Fibroblast of skin of right quadriceps (primary cell): Measurements from ENCODE around the gene PHRF1.
A peak's percentile ranks its signal among the peaks of the same experiment; 100 is the strongest.

Experiments used
- DNase-seq: peaks from one replicate; pipeline ENCODE4 v3.0.0-alpha.2; 2013

The PHRF1 gene

GRCh38 chr11:603154-603553 lies 26.9 kb downstream of the PHRF1 start:
- DNase-seq: no peak

- DNase-seq: no peak
Measured at GRCh38 chr11:605286-606129, 29.2 kb downstream of the PHRF1 start.

- DNase-seq: no peak
Measured at GRCh38 chr11:606245-606644, 30.0 kb downstream of the PHRF1 start.

DNA sequence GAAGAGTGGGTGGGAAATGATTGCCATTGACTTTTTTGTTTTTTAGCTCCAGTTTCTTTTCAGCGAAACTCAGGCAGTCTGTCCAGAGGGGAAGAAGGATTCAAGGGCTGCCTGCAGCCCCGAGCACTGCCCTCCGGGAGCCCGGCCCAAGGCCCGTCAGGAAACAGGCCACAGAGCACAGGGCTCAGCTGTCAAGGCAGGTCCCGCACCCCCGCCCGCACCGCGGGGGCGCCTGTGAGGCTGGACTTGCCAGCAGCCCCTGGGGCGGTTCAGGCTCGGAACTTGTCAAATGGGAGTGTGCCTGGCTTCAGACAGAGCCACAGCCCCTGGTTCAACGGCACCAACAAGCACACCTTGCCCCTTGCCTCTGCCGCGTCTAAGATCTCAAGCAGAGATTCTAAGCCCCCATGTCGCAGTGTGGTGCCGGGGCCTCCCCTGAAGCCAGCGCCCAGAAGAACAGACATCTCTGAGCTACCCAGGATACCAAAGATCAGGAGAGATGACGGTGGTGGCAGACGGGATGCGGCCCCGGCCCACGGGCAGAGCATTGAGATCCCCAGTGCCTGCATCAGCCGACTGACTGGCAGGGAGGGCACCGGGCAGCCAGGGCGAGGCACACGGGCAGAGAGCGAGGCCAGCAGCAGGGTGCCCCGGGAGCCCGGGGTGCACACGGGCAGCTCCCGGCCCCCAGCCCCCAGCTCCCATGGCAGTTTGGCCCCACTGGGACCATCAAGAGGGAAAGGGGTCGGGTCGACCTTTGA lies 30.9 kb downstream of the PHRF1 start:
- no peak for DNase-seq

DNA sequence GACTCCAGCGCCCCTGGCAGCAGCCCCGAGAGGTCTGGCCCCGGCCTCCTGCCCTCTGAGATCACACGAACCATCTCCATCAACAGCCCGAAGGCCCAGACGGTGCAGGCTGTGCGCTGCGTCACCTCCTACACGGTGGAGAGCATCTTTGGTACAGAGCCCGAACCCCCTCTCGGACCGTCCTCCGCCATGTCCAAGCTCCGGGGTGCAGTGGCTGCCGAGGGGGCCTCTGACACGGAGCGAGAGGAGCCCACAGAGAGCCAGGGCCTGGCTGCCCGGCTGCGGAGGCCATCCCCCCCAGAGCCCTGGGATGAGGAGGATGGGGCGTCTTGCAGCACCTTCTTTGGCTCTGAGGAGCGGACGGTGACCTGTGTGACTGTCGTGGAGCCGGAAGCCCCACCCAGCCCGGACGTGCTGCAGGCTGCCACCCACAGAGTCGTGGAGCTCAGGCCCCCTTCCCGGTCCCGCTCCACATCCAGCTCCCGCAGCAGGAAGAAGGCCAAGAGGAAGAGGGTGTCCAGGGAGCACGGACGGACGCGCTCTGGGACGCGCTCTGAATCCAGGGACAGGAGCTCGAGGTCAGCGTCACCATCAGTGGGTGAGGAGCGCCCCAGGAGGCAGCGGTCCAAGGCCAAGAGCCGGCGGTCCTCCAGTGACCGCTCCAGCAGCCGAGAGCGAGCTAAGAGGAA lies 31.8 kb downstream of the PHRF1 start:
- DNase-seq: no peak

DNA sequence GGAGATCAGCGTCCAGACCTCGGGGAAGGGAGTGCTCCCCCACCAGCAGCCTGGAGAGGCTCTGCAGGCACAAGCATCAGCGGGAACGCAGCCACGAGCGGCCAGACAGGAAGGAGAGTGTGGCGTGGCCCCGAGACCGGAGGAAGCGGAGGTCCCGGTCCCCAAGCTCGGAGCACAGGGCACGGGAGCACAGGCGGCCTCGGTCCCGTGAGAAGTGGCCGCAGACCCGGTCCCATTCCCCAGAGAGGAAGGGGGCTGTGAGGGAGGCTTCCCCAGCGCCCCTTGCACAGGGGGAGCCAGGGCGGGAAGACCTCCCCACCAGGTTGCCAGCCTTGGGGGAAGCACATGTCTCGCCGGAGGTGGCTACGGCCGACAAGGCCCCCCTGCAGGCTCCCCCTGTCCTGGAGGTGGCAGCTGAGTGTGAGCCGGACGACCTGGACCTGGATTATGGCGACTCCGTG lies 32.6 kb downstream of the PHRF1 start:
- DNase-seq: no peak

GRCh38 chr11:609341-609811 lies 33.1 kb downstream of the PHRF1 start:
- DNase-seq: no peak

- no peak for DNase-seq
Measured at GRCh38 chr11:610146-610801, 34.0 kb downstream of the PHRF1 start.

- no peak for DNase-seq
Measured at GRCh38 chr11:611001-611996, 35.0 kb downstream of the PHRF1 start.

GRCh38 chr11:612201-612960 lies 36.1 kb downstream of the PHRF1 start:
- DNase-seq: no peak

- no peak for DNase-seq
Measured at GRCh38 chr11:612961-613300, 36.7 kb downstream of the PHRF1 start.

DNA sequence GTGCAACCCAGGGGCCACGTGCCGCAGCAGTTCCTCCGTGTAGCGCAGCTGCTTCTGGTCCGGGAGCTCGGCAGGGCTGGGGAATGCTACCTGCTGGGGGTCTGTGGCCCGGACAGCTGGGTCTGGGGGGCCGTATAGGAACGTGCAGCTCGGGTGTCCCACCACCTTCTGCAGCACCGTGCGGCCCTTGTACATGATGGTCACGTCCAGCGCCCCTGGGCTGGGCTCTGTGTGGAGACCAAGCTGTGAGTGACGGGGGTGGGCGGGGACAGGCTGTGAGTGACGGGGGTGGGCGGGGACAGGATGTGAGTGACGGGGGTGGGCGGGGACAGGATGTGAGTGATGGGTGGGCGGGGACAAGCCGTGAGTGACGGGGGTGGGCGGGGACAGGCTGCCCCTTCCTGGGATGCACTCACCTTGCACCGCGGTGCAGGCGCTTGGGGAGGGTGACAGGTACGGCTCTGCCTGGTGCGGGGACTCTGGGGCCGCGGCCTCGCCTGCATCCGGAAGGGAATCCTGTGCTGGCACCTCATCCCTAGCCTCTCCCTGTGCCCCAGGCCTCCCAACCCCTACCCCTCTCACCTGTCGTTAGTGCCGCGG lies 37.2 kb downstream of the PHRF1 start:
- peak; percentile 41 for DNase-seq

DNA sequence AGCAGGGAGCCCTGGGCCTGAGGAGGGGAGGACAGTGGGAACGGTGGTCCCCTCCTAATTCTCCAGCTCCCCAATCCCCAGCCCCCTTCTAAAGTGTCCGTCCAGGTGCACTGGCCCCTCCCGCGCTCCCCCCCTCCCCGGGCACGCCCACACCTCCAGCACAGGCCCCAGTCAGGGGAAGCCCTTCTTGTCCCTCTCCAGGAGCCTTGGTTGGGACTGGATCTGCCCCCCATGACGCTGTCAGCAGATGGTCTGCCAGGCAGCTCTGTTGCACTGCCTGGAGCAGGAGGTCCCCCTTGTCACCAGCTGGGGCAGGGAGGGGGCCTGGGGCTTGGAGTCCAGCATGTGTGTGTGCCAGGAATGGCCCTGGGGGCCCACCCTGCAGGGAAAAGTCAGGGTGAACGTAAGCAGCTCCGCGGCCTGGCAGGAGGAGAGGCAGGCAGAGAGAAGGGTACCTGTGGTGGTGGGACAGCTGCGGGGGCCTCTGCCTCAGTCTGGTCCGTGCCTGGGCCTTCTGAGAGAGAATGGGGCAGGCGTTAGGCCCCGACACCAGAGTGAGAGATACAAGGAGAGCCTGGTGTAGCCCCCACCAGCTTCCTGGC lies 37.9 kb downstream of the PHRF1 start:
- DNase-seq: no peak

GRCh38 chr11:614623-615503 lies 38.6 kb downstream of the PHRF1 start:
- no peak for DNase-seq

GRCh38 chr11:615504-616319 lies 39.4 kb downstream of the PHRF1 start, which contains the start of gene IRF7:
Gene IRF7 (minus strand): TSS chr11:615950. CDS start chr11:615364, 586 bp downstream.
- peak; percentile 90 for DNase-seq

- DNase-seq: no peak
Measured at GRCh38 chr11:616320-617198, 40.3 kb downstream of the PHRF1 start.
